ENCODE results near the gene NKAIN2.
"Not testable (repeated sequence)": the region's sequence is repeated elsewhere in the genome, so short reads cannot be mapped to it uniquely, and the experiment has no call there.

The NKAIN2 gene

GRCh38 chr6:124339610-124340334 is 536.1 kb downstream of the NKAIN2 start:
- H2AFZ ChIP-seq (ENCODE audit: low read depth, low read length, severe bottlenecking), result no peak overlapping the region
- no peak overlapping the region for H3K4me3 ChIP-seq (ENCODE audit: insufficient read depth, low read length, poor library complexity, severe bottlenecking)
- no peaks in the 10 kb centered on the region for H3K79me2 ChIP-seq (ENCODE audit: insufficient read depth, low read length)
- no peaks in the 10 kb centered on the region for H3K27me3 ChIP-seq (ENCODE audit: low read length)
- H3K9ac ChIP-seq (ENCODE audit: low read length), result no peak overlapping the region
- H3F3A ChIP-seq (ENCODE audit: insufficient read depth), result no peaks in the 10 kb centered on the region
- no peaks in the 10 kb centered on the region for H4K20me1 ChIP-seq (ENCODE audit: low read depth, low read length)
- no peak overlapping the region for H3K27ac ChIP-seq (ENCODE audit: low read depth, low read length)
- TF ChIP-seq EZH2phosphoT487 (conservative IDR thresholded peaks at IDR 0.05; ENCODE audit: low read length), result no peak
- no peak for TF ChIP-seq CTCF (IDR thresholded peaks at IDR 0.05; ENCODE audit: insufficient read depth, low read length, poor library complexity, severe bottlenecking)
- H3K9me3 ChIP-seq (ENCODE audit: insufficient read depth, low read length), result no peaks in the 10 kb centered on the region
- no peaks in the 10 kb centered on the region for H3K9me2 ChIP-seq (replicated peaks; ENCODE audit: insufficient read depth, low read length)
- no peaks in the 10 kb centered on the region for H3K36me3 ChIP-seq (ENCODE audit: low read length)
- no peak overlapping the region for H3K4me2 ChIP-seq (ENCODE audit: low read depth, low read length, poor library complexity, severe bottlenecking)

DNA sequence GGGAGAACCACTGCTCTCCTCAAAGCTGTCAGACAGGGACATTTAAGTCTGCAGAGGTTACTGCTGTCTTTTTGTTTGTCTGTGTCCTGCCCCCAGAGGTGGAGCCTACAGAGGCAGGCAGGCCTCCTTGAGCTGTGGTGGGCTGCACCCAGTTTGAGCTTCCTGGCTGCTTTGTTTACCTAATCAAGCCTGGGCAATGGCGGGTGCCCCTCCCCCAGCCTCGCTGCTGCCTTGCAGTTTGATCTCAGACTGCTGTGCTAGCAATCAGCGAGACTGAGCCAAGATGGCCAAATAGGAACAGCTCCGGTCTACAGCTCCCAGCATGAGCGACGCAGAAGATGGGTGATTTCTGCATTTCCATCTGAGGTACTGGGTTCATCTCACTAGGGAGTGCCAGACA is 544.7 kb downstream of the NKAIN2 start:
- not testable (repeated sequence) for H3K9me2 ChIP-seq (replicated peaks; ENCODE audit: insufficient read depth, low read length); H3K4me3 ChIP-seq (ENCODE audit: insufficient read depth, low read length, poor library complexity, severe bottlenecking); H3K79me2 ChIP-seq (ENCODE audit: insufficient read depth, low read length); H4K20me1 ChIP-seq (ENCODE audit: low read depth, low read length); H3K36me3 ChIP-seq (ENCODE audit: low read length); H3K27ac ChIP-seq (ENCODE audit: low read depth, low read length); H3K4me2 ChIP-seq (ENCODE audit: low read depth, low read length, poor library complexity, severe bottlenecking); H2AFZ ChIP-seq (ENCODE audit: low read depth, low read length, severe bottlenecking); H3K27me3 ChIP-seq (ENCODE audit: low read length); H3K9ac ChIP-seq (ENCODE audit: low read length); H3F3A ChIP-seq (ENCODE audit: insufficient read depth); H3K9me3 ChIP-seq (ENCODE audit: insufficient read depth, low read length)

DNA sequence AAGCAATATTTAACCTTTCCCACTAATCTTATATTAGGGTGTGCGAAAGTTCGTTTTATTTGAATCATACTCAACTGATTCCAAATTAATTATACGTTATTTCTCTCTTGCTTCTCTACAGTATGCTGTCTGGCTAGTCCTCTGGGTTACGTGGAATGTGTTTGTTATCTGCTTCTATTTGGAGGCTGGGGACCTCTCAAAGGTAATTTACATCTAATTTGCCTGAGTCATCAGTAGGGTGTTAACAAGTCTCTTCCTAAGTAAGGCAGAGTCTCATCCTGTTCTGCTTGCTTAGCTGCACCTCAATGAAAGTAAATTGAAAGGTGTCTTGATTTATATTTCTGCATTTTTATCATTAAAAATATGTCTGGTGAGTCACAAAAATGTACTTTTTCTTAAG is 551.5 kb downstream of the NKAIN2 start:
- Histone ChIP-seq H3K4me3 (ENCODE audit: insufficient read depth, low read length, poor library complexity, severe bottlenecking) (no peak overlapping the region), H3K27me3 (ENCODE audit: low read length) (no peaks in the 10 kb centered on the region), H3K9me2 (replicated peaks; ENCODE audit: insufficient read depth, low read length) (no peaks in the 10 kb centered on the region), H4K20me1 (ENCODE audit: low read depth, low read length) (no peaks in the 10 kb centered on the region), H3K27ac (ENCODE audit: low read depth, low read length) (no peak overlapping the region), H2AFZ (ENCODE audit: low read depth, low read length, severe bottlenecking) (no peak overlapping the region), H3K36me3 (ENCODE audit: low read length) (no peaks in the 10 kb centered on the region), H3K9ac (ENCODE audit: low read length) (no peak overlapping the region), H3K79me2 (ENCODE audit: insufficient read depth, low read length) (no peaks in the 10 kb centered on the region), H3K9me3 (ENCODE audit: insufficient read depth, low read length) (no peaks in the 10 kb centered on the region), H3K4me2 (ENCODE audit: low read depth, low read length, poor library complexity, severe bottlenecking) (no peak overlapping the region), H3F3A (ENCODE audit: insufficient read depth) (no peaks in the 10 kb centered on the region)
- TF ChIP-seq CTCF (IDR thresholded peaks at IDR 0.05; ENCODE audit: insufficient read depth, low read length, poor library complexity, severe bottlenecking) (no peak), EZH2phosphoT487 (conservative IDR thresholded peaks at IDR 0.05; ENCODE audit: low read length) (no peak)

- Histone ChIP-seq H3K4me3 (ENCODE audit: insufficient read depth, low read length, poor library complexity, severe bottlenecking) (no peak overlapping the region), H3F3A (ENCODE audit: insufficient read depth) (no peaks in the 10 kb centered on the region), H3K9me2 (replicated peaks; ENCODE audit: insufficient read depth, low read length) (no peaks in the 10 kb centered on the region), H3K79me2 (ENCODE audit: insufficient read depth, low read length) (no peaks in the 10 kb centered on the region), H4K20me1 (ENCODE audit: low read depth, low read length) (no peaks in the 10 kb centered on the region), H3K27me3 (ENCODE audit: low read length) (no peaks in the 10 kb centered on the region), H3K27ac (ENCODE audit: low read depth, low read length) (no peak overlapping the region), H3K9me3 (ENCODE audit: insufficient read depth, low read length) (no peaks in the 10 kb centered on the region), H3K36me3 (ENCODE audit: low read length) (no peaks in the 10 kb centered on the region), H2AFZ (ENCODE audit: low read depth, low read length, severe bottlenecking) (no peak overlapping the region), H3K4me2 (ENCODE audit: low read depth, low read length, poor library complexity, severe bottlenecking) (no peak overlapping the region), H3K9ac (ENCODE audit: low read length) (no peak overlapping the region)
- TF ChIP-seq CTCF (IDR thresholded peaks at IDR 0.05; ENCODE audit: insufficient read depth, low read length, poor library complexity, severe bottlenecking) (no peak), EZH2phosphoT487 (conservative IDR thresholded peaks at IDR 0.05; ENCODE audit: low read length) (no peak)
Measured at GRCh38 chr6:124356276-124356810, 552.7 kb downstream of the NKAIN2 start.
